Activated T-cell treated with anti-CD3 and anti-CD28 coated beads for 48 hours (primary cell): ENCODE measurements around the gene THADA.
"Not testable (repeated sequence)": the region's sequence is repeated elsewhere in the genome, so short reads cannot be mapped to it uniquely, and the experiment has no call there.

Source experiments
- DNase-seq: peaks from one replicate; pipeline ENCODE4 v3.0.0-alpha.2; 2020; ENCODE audit warnings: low read depth

THADA gene

GRCh38 chr2:43595603-43596412, at the start of gene THADA:
Gene THADA, minus strand, starts transcription at chr2:43596038. Its CDS starts 3,646 bp downstream, at chr2:43592392.
- peak; percentile 96 for DNase-seq

DNA sequence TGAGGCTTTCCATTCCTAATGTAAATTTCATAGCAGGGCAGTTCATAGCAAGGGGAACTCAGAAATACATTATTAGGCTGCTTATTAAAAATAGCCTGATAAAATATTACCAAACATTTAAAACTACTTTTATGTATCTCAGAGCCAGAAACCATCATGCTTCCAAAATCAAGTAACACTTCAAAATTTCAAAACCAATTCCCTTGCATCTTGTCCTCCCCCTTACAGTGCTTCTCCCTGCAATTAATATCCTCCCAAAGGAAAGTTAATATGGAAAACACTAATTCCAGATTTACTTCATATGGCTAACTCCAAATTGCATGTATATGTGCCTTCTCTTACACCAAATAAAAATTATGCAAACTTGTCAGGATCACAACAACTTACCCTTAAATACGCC, 47.8 kb upstream of the THADA start:
- no peak for DNase-seq

DNA sequence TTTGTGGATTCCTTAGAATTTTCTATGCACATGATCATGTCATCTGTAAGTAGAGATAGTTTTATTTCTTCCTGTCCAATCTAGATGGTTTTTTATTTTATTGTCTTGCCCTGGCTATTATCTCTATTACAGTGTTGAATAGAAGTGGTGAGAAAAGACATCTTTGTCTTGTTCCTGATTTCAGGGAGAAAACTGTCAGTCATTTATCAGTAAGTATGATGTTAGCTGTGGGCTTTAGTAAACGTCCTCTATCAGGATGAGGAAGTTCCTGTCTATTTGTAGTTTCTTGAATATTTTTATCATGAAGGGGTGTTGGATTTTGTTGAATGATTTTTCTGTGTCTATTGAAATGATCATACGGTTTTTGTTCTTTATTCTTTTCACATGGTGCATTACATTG, 46.5 kb upstream of the THADA start:
- DNase-seq: no peak

DNA sequence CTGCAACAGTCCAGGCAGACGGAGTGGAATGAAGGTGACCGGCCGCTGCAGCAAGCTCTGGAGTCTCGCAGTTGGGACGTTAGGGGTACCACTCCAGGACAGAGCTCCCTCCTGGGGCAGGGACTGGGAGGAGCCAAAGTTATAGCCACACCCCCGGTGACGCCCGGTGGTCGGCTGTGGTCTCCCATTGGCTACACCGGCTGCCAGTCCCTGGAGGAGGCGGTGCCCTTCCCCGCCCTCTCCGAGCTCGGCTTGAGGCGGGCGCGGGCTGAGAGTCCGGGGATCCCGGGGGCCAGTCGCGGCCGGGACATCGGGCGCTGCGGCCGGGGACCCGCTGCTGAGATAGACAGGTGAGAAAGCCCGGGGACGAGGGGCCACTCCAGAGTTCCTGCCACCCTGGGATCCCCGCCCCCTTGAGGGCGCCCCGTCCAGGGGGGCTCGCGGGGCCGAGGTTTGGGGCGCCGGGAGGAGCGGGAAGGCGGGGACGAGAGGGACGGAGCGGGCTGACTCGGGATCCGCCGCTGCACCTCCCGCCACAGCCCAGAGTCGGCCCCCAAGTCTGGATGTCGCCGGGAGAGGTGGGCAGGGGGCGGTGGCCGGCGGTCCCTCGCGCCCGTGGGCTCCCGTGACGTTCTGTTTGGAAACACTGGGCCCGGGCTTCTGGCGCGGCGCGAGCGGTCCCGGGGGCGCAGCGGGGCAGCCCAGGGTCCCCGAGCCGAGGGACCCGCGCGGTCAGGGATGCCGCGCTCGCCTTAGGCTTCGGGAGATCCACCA, 41.4 kb upstream of the THADA start, which contains the start of gene PLEKHH2:
Gene PLEKHH2 (plus strand): TSS at position 231 of the 774 bp plus-strand sequence. CDS start 7,414 bp downstream, outside the sequence.
- DNase-seq: peak; percentile 89

GRCh38 chr2:43636621-43637020, 40.8 kb upstream of the THADA start:
- DNase-seq: no peak

- DNase-seq: not testable (repeated sequence)
Measured at GRCh38 chr2:43636153-43636552, 40.3 kb upstream of the THADA start.

DNA sequence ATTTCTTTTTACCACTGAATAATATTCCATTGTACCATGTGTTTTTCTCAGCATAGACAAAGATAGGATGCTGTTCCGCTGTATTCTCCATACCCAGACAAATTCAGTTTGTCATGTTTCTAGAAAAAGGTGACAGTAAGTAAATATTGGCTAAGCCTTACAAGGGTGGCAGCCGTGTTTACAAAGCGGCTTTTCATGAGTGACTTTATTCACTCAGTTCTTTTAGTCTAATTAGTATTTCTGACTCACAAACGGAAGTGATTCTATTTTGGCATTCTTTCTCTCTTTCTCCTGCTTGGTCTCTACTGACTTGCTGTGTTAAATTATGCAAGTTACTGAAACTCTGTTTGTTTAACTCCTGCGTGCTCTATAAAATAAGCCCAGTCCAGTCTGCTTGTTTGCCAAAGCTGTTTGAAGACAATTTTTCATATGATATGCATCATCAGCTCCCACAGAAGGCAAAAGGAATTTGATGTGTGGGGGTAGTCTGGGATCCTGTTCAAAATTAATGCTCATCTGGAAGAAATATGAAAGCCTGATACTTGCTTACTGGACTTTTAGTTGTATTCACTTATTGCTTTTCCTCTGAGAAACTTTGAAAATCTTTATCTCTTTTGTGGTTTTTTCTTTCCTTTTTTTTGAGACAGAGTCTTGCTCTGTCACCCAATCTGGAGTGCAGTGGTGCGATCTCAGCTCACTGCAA, 38.9 kb upstream of the THADA start:
- no peak for DNase-seq

DNA sequence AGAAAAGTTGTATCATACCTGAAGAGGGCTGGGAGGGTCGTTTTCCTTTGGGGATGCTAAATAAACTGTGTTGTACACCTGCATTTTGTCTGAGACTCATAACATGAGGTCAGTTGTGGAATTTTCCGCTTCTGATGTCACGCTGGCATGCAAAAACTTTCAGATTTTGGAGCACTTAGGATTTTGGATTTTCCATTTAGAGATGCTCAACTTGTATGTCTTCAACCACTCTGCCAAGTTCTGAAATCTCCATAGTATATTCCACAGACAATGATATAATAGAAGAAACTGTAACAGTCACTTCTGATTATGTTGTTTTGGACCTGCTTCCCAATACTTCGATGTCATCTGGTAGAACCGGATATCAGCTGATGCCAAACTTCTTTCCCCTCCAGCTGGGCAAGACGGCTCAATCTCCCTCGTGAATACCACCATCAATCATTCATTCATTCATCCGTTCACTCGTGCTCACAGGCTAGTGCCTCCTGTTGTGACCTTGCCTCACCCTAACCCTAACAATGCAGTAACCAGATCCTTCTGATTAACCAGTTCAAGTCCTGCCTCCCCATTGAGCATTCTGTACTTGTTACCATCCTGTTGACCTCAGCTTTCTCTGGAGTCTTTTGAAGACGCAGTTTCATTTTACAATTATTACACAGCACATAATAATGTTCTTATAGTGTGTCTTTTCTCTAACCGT, 35.9 kb upstream of the THADA start:
- no peak for DNase-seq

DNA sequence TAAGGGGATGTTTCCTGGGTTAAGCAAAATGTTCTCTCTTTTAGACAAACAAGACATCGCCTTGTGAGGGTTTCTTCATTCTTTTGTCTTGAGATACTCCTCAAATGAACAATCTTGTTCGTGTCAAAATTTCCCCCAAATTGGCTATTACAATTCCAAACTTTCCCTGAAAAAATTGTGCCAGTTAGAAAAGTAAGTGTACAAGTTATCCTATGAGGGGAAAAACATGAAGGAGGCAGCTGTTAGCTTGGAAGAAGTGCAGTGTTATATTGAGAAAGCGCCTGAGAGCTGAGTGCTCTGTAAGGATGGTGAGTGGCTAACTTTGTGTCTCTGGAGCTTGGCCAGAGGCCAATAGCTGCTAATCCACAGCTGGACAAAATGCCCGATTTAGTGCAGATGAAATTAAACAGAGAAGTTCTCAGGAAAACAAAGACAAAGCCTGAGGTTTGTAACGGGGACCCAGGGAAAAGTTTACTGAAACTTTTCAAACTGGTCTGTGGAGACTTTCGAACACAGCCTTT, 27.2 kb upstream of the THADA start:
- DNase-seq: no peak

- DNase-seq: no peak
Measured at GRCh38 chr2:43619511-43619910, 23.7 kb upstream of the THADA start.

DNA sequence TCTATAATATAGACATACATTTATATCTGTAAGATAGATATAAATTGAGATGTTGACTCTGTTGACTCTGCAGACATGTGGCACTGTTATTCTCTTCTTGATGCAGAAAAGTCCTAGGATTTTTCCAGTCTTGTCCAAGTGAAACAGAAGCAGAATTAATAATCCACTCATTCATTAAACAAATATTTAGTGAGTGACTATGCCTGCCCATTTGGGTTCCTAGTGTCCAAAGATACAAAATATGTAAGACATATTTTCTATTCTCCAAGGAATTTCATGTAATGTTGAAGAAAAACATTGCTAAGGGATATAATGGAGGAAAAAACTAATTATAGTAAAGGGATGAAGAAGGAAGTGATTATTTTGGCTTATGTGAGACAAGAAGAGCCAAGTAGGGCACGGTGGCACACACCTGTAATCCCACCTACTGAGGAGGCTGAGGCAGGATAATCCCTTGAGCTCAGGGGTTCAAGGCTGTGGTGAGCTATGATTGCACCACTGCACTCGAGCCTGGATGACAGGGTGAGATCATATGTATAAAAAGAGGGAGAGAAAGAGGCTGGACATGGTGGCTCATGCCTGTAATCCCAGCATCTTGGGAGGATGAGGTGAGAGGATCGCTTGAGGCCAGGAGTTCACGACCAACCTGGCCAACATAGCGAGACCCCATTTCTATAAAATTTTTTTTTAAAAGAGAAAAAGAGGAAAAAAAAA, 21.3 kb upstream of the THADA start:
- DNase-seq: no peak

GRCh38 chr2:43612944-43613343, 17.1 kb upstream of the THADA start:
- DNase-seq: no peak

DNA sequence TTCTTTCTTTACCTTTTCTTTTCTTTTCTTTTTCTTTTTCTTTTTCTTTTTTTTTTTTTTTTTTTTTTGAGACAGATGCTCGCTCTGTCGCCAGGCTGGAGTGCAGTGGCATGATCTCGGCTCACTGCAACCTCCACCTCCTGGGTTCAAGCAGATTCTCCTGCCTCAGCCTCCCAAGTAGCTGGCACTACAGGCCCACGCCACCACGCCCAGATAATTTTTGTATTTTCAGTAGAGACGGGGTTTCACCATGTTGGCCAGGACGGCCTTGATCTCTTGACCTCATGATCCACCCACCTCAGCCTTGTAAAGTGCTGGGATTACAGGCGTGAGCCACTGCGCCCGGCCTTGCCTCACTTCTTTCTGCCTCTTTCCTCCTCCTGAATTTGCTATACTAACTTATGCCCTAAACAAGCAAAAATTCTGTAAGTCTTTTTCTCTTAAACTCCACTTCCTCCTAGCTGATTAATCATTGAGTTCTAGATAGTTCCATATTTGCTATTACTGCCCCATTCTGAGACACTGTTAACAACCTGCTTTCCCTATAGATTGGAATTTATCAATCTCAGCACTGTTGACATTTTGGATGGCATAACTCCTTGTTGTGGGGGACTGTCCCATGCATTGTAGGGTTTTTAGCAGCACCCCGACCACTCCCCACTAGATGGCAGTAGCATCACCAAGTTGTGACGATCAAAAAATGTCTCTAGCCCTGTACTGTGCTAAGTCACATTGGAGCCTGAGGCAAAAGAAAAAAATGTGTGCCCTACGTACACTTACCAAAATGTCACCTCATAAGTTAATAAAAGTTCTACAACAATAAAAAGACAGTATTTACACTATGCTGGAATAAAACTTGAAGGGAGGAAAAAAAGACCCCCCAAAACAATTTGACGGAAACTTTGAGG, 16.4 kb upstream of the THADA start:
- DNase-seq: peak; percentile 67

DNA sequence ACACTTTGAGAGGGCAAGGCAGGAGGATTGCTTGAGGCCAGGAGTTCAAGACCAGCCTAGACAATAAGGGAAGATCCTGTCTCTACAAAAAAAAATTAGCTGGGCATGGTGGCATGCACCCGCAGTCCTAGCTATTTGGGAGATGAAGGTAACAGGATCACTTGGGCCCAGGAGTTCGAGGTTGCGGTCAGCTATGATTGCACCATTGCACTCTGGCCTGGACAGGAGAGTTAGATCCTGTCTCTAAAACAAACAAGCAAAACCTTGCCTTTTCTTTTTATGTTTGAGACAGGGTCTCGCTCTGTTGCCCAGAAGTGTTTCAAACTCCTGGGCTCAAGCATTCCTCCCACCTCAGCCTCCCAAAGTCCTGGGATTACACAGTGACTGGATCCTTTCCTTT, 14.5 kb upstream of the THADA start:
- no peak for DNase-seq

DNA sequence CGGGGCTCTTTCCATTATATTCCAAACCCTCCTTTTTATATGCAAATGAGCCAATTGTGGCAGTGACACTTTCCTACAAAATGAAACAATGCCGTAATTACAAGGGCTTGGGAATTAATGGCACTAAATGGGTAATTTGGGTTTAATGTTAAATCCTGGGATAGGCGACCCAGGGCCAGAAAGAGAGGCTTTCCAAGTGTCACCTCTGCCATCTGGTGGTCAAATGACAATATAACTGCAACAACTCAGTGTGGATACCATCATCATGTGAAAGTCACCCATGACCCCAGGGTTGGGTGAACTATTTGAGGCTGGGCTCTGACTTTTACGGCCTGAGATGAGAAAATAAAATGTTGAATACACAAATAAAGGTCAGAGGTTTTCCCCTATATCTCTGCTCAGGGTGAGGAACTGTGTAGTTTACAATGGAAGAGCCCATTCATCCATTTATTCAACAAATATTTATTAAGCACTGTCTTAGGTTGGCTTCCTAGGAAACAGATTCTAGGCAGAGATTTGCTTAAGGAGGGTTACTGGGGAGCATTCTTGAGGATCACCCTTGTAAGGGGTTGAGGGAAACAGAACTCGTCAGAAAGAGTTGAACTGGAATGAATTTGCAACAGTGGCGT, 13.6 kb upstream of the THADA start:
- DNase-seq: no peak

DNA sequence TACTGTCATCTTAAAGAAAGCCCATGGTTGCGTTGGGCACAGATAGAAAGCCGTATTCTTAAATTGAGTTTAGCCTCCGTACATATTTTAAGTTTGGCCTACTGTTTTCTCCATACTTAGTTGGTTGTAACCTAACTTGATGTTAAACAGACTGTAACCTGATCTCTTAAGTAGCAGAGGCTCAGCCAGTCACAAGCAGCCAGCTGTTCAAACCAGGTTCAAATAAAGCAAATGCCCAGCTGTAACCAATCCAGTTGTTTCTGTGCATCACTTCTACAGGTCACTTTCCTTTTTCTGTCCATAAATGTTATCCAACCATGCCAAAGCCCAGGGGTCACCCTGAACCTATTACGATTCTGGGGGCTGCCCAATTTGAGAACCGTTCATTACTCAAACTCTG, 10.0 kb upstream of the THADA start:
- no peak for DNase-seq

DNA sequence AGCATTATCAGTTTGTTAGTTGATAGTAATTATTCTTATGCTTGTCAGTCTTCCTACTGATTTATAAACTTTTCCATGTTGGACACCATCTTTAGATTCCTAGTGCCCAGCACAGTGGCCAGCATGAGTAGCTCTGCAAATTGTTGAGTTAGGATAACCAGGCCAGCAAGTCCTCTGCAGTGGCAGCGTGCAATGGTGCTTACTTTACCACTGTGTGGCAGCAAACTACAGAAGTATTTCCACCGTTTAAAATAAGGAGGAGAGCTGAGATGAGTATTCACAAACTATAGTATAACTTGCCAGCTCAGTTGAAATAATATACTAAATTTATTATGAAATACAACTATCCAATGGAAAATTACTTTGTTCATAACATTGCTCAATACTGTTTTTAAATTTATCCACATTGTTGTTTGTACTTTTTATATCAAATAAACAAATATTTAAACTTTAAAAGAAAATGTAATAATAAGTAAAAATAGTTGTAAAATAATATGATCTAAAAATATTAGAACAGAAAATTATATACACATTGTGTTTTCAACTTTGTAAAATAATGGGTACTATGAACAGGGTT, 9.3 kb upstream of the THADA start:
- DNase-seq: no peak

DNA sequence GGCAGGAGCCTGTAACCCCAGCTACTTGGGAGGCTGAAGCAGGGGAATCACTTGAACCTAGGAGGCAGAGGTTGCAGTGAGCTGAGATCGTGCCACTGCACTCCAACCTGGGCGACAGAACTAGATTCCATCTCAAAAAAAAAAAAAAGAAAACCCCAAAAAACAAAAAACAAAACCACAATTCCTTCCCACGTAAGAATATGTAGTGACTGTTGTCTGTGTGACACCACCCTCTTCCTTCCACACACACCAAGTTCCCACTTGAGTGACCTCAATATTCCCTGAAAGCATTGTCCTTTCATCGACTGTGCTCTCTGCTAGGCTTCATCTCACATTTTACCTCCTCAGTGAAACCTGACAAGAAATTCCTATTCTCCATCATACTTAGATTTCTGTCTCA, 8.8 kb upstream of the THADA start:
- no peak for DNase-seq

DNA sequence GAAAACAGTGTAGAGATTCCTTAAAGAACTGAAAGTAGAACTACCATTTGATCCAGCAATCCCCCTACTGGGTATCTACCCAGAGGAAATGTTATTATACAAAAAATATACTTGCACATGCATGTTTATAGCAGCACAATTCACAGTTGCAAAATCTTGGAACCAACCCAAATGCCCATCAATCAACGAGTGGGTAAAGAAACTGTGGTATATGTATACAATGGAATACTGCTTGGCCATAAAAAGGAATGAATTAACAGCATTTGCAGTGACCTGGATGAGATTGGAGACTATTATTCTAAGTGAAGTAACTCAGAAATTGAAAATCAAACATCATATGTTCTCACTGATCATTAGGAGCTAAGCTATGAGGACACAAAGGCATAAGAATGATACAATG, 4.8 kb upstream of the THADA start:
- not testable (repeated sequence) for DNase-seq
